Gastrocnemius medialis (tissue), 4 donors: Measurements from ENCODE around the gene SLC37A1.

Source experiments
- CTCF ChIP-seq, 5 experiments: fragments of 450-650 bp in 3 of 5; fragments of 200-600 bp in 2 of 5; sonication (generic) in 2 of 5; IDR thresholded peaks in 4 of 5; conservative IDR thresholded peaks in 1 of 5; 1 replicate in 4 of 5; 2 replicates in 1 of 5; pipeline ENCODE4 v1.5.1; 2016 to 2019; ENCODE audit warnings: antibody characterized with exemption in 5 of 5, mild to moderate bottlenecking in 3 of 5, moderate library complexity in 3 of 5
- POLR2A ChIP-seq, 2 donors: fragments of 450-650 bp; IDR thresholded peaks; one replicate each; pipeline ENCODE4 v1.6.1; 2017; ENCODE audit warnings: antibody characterized with exemption in 2 of 2, mild to moderate bottlenecking in 2 of 2, moderate library complexity in 2 of 2

GRCh38 chr21:42569732-42570301, 56.2 kb downstream of the SLC37A1 start:
- TF ChIP-seq CTCF (IDR thresholded peaks at IDR 0.05 in 4 of 5, conservative IDR thresholded peaks at IDR 0.05 in 1 of 5) (no peak), POLR2A (IDR thresholded peaks at IDR 0.05) (no peak)
